ENCODE measurements around the gene PTCH2. TPM values are rescaled to one million over a fixed set of nuclear protein-coding genes. Genes with fewer than 3 reads are reported as not detected.

PTCH2 gene
- total RNA-seq, 1 experiment from 2014 or later, result 1.1 TPM

DNA sequence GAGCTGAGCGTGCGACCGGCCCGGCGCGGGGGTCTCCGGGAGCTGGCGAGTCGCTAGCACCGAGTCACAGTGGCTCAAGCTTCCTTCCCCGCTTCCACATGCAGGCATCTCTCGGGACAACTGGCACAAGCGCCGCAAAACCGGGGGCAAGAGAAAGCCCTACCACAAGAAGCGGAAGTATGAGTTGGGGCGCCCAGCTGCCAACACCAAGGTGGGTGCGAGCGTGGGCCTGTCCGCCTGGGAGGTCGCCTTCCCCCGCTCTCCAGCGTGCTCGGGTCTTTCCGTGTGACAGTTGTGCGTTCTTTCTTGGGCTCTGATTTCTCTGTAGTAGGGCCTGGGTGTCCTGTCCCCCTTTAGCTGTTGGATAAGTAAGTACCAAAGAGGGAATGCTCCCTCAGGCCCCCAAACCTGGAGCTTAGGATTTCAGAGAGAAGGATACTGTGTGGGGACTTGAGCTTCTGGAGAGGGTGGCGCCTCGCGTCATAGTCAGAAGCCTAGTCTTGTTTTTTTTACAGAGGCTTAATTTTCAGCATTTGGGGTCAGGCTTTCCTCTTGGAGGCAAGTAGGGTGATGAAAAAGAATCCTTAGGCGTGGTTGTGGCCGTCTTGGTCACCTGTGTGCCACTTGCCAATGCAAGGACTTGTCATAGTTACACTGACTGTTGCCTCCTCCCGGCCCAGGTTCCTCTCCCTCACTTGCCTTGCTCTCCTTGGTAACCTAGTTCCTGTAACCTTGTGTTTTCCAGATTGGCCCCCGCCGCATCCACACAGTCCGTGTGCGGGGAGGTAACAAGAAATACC is 66.9 kb downstream of the PTCH2 start (continued):
- TF ChIP-seq, protein P1, sequence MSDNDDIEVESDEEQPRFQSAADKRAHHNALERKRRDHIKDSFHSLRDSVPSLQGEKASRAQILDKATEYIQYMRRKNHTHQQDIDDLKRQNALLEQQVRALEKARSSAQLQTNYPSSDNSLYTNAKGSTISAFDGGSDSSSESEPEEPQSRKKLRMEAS (CRISPR knock-in tag; IDR thresholded peaks at IDR 0.05), result no peak
- TF ChIP-seq, protein P2, sequence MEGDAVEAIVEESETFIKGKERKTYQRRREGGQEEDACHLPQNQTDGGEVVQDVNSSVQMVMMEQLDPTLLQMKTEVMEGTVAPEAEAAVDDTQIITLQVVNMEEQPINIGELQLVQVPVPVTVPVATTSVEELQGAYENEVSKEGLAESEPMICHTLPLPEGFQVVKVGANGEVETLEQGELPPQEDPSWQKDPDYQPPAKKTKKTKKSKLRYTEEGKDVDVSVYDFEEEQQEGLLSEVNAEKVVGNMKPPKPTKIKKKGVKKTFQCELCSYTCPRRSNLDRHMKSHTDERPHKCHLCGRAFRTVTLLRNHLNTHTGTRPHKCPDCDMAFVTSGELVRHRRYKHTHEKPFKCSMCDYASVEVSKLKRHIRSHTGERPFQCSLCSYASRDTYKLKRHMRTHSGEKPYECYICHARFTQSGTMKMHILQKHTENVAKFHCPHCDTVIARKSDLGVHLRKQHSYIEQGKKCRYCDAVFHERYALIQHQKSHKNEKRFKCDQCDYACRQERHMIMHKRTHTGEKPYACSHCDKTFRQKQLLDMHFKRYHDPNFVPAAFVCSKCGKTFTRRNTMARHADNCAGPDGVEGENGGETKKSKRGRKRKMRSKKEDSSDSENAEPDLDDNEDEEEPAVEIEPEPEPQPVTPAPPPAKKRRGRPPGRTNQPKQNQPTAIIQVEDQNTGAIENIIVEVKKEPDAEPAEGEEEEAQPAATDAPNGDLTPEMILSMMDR (IDR thresholded peaks at IDR 0.05), result no peak
- TF ChIP-seq, protein P3, sequence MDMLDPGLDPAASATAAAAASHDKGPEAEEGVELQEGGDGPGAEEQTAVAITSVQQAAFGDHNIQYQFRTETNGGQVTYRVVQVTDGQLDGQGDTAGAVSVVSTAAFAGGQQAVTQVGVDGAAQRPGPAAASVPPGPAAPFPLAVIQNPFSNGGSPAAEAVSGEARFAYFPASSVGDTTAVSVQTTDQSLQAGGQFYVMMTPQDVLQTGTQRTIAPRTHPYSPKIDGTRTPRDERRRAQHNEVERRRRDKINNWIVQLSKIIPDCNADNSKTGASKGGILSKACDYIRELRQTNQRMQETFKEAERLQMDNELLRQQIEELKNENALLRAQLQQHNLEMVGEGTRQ (CRISPR knock-in tag; IDR thresholded peaks at IDR 0.05), result no peak
- TF ChIP-seq, protein P4, sequence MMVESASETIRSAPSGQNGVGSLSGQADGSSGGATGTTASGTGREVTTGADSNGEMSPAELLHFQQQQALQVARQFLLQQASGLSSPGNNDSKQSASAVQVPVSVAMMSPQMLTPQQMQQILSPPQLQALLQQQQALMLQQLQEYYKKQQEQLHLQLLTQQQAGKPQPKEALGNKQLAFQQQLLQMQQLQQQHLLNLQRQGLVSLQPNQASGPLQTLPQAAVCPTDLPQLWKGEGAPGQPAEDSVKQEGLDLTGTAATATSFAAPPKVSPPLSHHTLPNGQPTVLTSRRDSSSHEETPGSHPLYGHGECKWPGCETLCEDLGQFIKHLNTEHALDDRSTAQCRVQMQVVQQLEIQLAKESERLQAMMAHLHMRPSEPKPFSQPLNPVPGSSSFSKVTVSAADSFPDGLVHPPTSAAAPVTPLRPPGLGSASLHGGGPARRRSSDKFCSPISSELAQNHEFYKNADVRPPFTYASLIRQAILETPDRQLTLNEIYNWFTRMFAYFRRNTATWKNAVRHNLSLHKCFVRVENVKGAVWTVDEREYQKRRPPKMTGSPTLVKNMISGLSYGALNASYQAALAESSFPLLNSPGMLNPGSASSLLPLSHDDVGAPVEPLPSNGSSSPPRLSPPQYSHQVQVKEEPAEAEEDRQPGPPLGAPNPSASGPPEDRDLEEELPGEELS (CRISPR knock-in tag; IDR thresholded peaks at IDR 0.05), result 0 out of 2 replicates have a peak, but pooled peaks have one; percentile 49
- TF ChIP-seq, protein P5, sequence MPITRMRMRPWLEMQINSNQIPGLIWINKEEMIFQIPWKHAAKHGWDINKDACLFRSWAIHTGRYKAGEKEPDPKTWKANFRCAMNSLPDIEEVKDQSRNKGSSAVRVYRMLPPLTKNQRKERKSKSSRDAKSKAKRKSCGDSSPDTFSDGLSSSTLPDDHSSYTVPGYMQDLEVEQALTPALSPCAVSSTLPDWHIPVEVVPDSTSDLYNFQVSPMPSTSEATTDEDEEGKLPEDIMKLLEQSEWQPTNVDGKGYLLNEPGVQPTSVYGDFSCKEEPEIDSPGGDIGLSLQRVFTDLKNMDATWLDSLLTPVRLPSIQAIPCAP (CRISPR knock-in tag; IDR thresholded peaks at IDR 0.05), result no peak
- TF ChIP-seq NFATC4 (CRISPR knock-in tag; IDR thresholded peaks at IDR 0.05), result no peak
- TF ChIP-seq ELF4 (CRISPR knock-in tag; IDR thresholded peaks at IDR 0.05; ENCODE audit: low read depth), result peak; percentile 82; the same call in 1 of the 2 replicates
- no peak for TF ChIP-seq TP53 (CRISPR knock-in tag; IDR thresholded peaks at IDR 0.05)
- TF ChIP-seq, protein P6, sequence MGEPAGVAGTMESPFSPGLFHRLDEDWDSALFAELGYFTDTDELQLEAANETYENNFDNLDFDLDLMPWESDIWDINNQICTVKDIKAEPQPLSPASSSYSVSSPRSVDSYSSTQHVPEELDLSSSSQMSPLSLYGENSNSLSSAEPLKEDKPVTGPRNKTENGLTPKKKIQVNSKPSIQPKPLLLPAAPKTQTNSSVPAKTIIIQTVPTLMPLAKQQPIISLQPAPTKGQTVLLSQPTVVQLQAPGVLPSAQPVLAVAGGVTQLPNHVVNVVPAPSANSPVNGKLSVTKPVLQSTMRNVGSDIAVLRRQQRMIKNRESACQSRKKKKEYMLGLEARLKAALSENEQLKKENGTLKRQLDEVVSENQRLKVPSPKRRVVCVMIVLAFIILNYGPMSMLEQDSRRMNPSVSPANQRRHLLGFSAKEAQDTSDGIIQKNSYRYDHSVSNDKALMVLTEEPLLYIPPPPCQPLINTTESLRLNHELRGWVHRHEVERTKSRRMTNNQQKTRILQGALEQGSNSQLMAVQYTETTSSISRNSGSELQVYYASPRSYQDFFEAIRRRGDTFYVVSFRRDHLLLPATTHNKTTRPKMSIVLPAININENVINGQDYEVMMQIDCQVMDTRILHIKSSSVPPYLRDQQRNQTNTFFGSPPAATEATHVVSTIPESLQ (CRISPR knock-in tag; IDR thresholded peaks at IDR 0.05), result 0 out of 2 replicates have a peak, but pooled peaks have one; percentile 16
- no peak for TF ChIP-seq ZNF219 (CRISPR knock-in tag; IDR thresholded peaks at IDR 0.05; ENCODE audit: borderline replicate concordance)
- no peak for TF ChIP-seq HMGA2 (CRISPR knock-in tag; IDR thresholded peaks at IDR 0.05)
- TF ChIP-seq, protein P7, sequence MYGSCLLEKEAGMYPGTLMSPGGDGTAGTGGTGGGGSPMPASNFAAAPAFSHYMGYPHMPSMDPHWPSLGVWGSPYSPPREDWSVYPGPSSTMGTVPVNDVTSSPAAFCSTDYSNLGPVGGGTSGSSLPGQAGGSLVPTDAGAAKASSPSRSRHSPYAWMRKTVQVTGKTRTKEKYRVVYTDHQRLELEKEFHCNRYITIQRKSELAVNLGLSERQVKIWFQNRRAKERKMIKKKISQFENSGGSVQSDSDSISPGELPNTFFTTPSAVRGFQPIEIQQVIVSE (CRISPR knock-in tag; IDR thresholded peaks at IDR 0.05; ENCODE audit: borderline replicate concordance), result no peak
- no peak for TF ChIP-seq TEAD4 (CRISPR knock-in tag; IDR thresholded peaks at IDR 0.05)
- TF ChIP-seq, protein P8, sequence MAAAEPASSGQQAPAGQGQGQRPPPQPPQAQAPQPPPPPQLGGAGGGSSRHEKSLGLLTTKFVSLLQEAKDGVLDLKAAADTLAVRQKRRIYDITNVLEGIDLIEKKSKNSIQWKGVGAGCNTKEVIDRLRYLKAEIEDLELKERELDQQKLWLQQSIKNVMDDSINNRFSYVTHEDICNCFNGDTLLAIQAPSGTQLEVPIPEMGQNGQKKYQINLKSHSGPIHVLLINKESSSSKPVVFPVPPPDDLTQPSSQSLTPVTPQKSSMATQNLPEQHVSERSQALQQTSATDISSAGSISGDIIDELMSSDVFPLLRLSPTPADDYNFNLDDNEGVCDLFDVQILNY (CRISPR knock-in tag; IDR thresholded peaks at IDR 0.05), result no peak
- TF ChIP-seq EMX1 (CRISPR knock-in tag; IDR thresholded peaks at IDR 0.05), result no peak
- TF ChIP-seq, protein P9, sequence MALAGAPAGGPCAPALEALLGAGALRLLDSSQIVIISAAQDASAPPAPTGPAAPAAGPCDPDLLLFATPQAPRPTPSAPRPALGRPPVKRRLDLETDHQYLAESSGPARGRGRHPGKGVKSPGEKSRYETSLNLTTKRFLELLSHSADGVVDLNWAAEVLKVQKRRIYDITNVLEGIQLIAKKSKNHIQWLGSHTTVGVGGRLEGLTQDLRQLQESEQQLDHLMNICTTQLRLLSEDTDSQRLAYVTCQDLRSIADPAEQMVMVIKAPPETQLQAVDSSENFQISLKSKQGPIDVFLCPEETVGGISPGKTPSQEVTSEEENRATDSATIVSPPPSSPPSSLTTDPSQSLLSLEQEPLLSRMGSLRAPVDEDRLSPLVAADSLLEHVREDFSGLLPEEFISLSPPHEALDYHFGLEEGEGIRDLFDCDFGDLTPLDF (CRISPR knock-in tag; IDR thresholded peaks at IDR 0.05), result no peak
- TF ChIP-seq, protein P10, sequence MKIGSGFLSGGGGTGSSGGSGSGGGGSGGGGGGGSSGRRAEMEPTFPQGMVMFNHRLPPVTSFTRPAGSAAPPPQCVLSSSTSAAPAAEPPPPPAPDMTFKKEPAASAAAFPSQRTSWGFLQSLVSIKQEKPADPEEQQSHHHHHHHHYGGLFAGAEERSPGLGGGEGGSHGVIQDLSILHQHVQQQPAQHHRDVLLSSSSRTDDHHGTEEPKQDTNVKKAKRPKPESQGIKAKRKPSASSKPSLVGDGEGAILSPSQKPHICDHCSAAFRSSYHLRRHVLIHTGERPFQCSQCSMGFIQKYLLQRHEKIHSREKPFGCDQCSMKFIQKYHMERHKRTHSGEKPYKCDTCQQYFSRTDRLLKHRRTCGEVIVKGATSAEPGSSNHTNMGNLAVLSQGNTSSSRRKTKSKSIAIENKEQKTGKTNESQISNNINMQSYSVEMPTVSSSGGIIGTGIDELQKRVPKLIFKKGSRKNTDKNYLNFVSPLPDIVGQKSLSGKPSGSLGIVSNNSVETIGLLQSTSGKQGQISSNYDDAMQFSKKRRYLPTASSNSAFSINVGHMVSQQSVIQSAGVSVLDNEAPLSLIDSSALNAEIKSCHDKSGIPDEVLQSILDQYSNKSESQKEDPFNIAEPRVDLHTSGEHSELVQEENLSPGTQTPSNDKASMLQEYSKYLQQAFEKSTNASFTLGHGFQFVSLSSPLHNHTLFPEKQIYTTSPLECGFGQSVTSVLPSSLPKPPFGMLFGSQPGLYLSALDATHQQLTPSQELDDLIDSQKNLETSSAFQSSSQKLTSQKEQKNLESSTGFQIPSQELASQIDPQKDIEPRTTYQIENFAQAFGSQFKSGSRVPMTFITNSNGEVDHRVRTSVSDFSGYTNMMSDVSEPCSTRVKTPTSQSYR (CRISPR knock-in tag; IDR thresholded peaks at IDR 0.05), result no peak
- TF ChIP-seq, protein P11, sequence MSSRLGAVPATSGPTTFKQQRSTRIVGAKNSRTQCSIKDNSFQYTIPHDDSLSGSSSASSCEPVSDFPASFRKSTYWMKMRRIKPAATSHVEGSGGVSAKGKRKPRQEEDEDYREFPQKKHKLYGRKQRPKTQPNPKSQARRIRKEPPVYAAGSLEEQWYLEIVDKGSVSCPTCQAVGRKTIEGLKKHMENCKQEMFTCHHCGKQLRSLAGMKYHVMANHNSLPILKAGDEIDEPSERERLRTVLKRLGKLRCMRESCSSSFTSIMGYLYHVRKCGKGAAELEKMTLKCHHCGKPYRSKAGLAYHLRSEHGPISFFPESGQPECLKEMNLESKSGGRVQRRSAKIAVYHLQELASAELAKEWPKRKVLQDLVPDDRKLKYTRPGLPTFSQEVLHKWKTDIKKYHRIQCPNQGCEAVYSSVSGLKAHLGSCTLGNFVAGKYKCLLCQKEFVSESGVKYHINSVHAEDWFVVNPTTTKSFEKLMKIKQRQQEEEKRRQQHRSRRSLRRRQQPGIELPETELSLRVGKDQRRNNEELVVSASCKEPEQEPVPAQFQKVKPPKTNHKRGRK (CRISPR knock-in tag; IDR thresholded peaks at IDR 0.05; ENCODE audit: borderline replicate concordance), result no peak
- TF ChIP-seq ZNF396 (CRISPR knock-in tag; IDR thresholded peaks at IDR 0.05; ENCODE audit: borderline replicate concordance), result no peak
- TF ChIP-seq GABPB1 (CRISPR knock-in tag; IDR thresholded peaks at IDR 0.05), result no peak
- TF ChIP-seq NFE2L1 (CRISPR knock-in tag; IDR thresholded peaks at IDR 0.05), result no peak
- TF ChIP-seq CREB1 (CRISPR knock-in tag; IDR thresholded peaks at IDR 0.05), result no peak
- TF ChIP-seq ZNF416 (CRISPR knock-in tag; IDR thresholded peaks at IDR 0.05), result no peak

Data from WTC11 (cell line).